GM18499 (cell line): Measurements from ENCODE around the gene THAP4.

Experiments
- ATAC-seq: cut with Tn5 transposase; IDR thresholded peaks from one replicate; pipeline ENCODE4 v1.9.1; 2021; ENCODE audit warnings: moderate number of reproducible peaks; ENCODE audit not compliant: insufficient read depth, unreplicated experiment

The THAP4 gene

GRCh38 chr2:241637018-241637794, at the start of gene THAP4, which contains the start of gene ATG4B:
THAP4 (minus strand) TSS chr2:241637158; CDS start chr2:241637017, 141 bp downstream.
ATG4B (plus strand) TSS chr2:241637693; CDS start chr2:241637715, 22 bp downstream.
- ATAC-seq, result no peak

GRCh38 chr2:241686324-241686649, 49.3 kb upstream of the THAP4 start:
- no peak for ATAC-seq

GRCh38 chr2:241680827-241681599, 44.1 kb upstream of the THAP4 start:
- no peak for ATAC-seq

GRCh38 chr2:241680044-241680443, 43.1 kb upstream of the THAP4 start:
- ATAC-seq, result no peak

- no peak for ATAC-seq
Observed at GRCh38 chr2:241678784-241679540, 42.0 kb upstream of the THAP4 start.

GRCh38 chr2:241678307-241678706, 41.3 kb upstream of the THAP4 start:
- ATAC-seq, result no peak

GRCh38 chr2:241677392-241677791, 40.4 kb upstream of the THAP4 start:
- no peak for ATAC-seq

GRCh38 chr2:241676665-241677064, 39.7 kb upstream of the THAP4 start:
- ATAC-seq, result no peak

GRCh38 chr2:241675885-241676284, 38.9 kb upstream of the THAP4 start:
- no peak for ATAC-seq

- ATAC-seq, result no peak
Observed at GRCh38 chr2:241673797-241674725, 37.1 kb upstream of the THAP4 start.

- ATAC-seq, result no peak
Observed at GRCh38 chr2:241673189-241673663, 36.3 kb upstream of the THAP4 start.

- no peak for ATAC-seq
Observed at GRCh38 chr2:241672243-241673188, 35.6 kb upstream of the THAP4 start.

GRCh38 chr2:241671457-241672240, 34.7 kb upstream of the THAP4 start:
- ATAC-seq, result no peak

GRCh38 chr2:241670333-241671110, 33.6 kb upstream of the THAP4 start:
- no peak for ATAC-seq

- ATAC-seq, result no peak
Observed at GRCh38 chr2:241668839-241669238, 31.9 kb upstream of the THAP4 start.

- ATAC-seq, result no peak
Observed at GRCh38 chr2:241668354-241668753, 31.4 kb upstream of the THAP4 start.
